B cell (primary cell): ENCODE results near the gene NCKAP5L. TPM values are rescaled to one million over a fixed set of nuclear protein-coding genes. Genes with fewer than 3 reads are reported as not detected.

ENCODE experiments used
- ATAC-seq: fragments of 200-7000 bp; cut with Tn5 transposase; one replicate; pipeline ENCODE4 v1.10.0; 2021; ENCODE audit warnings: low read depth, mild to moderate bottlenecking, moderate number of reproducible peaks, moderate library complexity
- CTCF ChIA-PET: fragments of 350-600 bp; sonication (Branson Sonifier 250); formaldehyde crosslinking; loops from one replicate; lab custom pipeline; 2021; ENCODE audit warnings: antibody characterized with exemption, inconsistent platforms; lab: Charles Lee
- POLR2A ChIA-PET: fragments of 350-600 bp; sonication (Branson Sonifier 250); formaldehyde crosslinking; loops from one replicate; lab custom pipeline; 2021; ENCODE audit warnings: antibody characterized with exemption; lab: Charles Lee
- DNase-seq: peaks from one replicate; pipeline ENCODE4 v3.0.0; 2013
- H2AFZ ChIP-seq: 2 replicates; pipeline ENCODE4 v1.6.1; 2012; ENCODE audit warnings: mild to moderate bottlenecking, low read depth, low read length; ENCODE audit not compliant: insufficient read depth, poor library complexity, severe bottlenecking
- H3K27ac ChIP-seq, 2 donors: 1 replicate in 1 of 2; 2 replicates in 1 of 2; pipeline ENCODE4 v1.5.1; 2012 to 2013; ENCODE audit warnings: low read length in 2 of 2, mild to moderate bottlenecking in 2 of 2, moderate library complexity in 1 of 2
- H3K27me3 ChIP-seq, 4 experiments: fragments of 200-600 bp in 1 of 4; sonication (generic) in 1 of 4; replicated peaks in 1 of 4; 1 replicate in 2 of 4; 2 replicates in 2 of 4; pipeline versions ENCODE4 v1.6.1 to v1.7.0; 2013 to 2016; ENCODE audit warnings: low read length in 3 of 4, mild to moderate bottlenecking in 2 of 4, mixed read lengths in 1 of 4, moderate library complexity in 1 of 4; ENCODE audit not compliant: insufficient read depth in 4 of 4, control insufficient read depth in 3 of 4; ENCODE audit errors: control extremely low read depth in 1 of 4
- H3K36me3 ChIP-seq, 2 experiments: replicated peaks in 1 of 2; 1 replicate in 1 of 2; 2 replicates in 1 of 2; pipeline versions ENCODE4 v1.6.1 to v1.7.1; 2013; ENCODE audit warnings: low read length in 1 of 2; ENCODE audit not compliant: insufficient read depth in 2 of 2, control insufficient read depth in 1 of 2; ENCODE audit errors: control extremely low read depth in 1 of 2, extremely low read depth in 1 of 2
- H3K4me1 ChIP-seq, 2 donors: fragments of 200-600 bp in 1 of 2; sonication (generic) in 1 of 2; 1 replicate in 1 of 2; 2 replicates in 1 of 2; pipeline versions ENCODE4 v1.5.1 to v1.6.1; 2013 to 2017; ENCODE audit warnings: low read length in 2 of 2; ENCODE audit not compliant: control insufficient read depth in 2 of 2, insufficient read depth in 2 of 2
- H3K4me2 ChIP-seq: replicated peaks from 2 replicates; pipeline ENCODE3; 2012; ENCODE audit warnings: mild to moderate bottlenecking, low read depth, low read length; ENCODE audit not compliant: poor library complexity, severe bottlenecking
- H3K4me3 ChIP-seq, 5 experiments: fragments of 200-600 bp in 1 of 5; sonication (generic) in 1 of 5; 1 replicate in 3 of 5; 2 replicates in 2 of 5; pipeline versions ENCODE4 v1.5.1 to v1.7.0; 2011 to 2016; ENCODE audit warnings: low read length in 4 of 5, mild to moderate bottlenecking in 4 of 5, low read depth in 2 of 5, control low read depth in 1 of 5, moderate library complexity in 1 of 5; ENCODE audit not compliant: insufficient read depth in 1 of 5; ENCODE audit errors: control extremely low read depth in 1 of 5, extremely low read depth in 1 of 5
- H3K79me2 ChIP-seq: fragments of 200-600 bp; sonication (generic); one replicate; pipeline ENCODE4 v1.6.0; 2016; ENCODE audit warnings: low read length; ENCODE audit not compliant: control insufficient read depth, insufficient read depth
- H3K9ac ChIP-seq: fragments of 200-600 bp; sonication (generic); 2 replicates; pipeline ENCODE4 v1.6.1; 2017; ENCODE audit warnings: mild to moderate bottlenecking, low read length, moderate library complexity
- H3K9me3 ChIP-seq, 3 donors: one replicate each; pipeline versions ENCODE4 v1.6.1 to v1.7.1; 2013; ENCODE audit warnings: low read length in 2 of 3; ENCODE audit not compliant: control insufficient read depth in 2 of 3, insufficient read depth in 1 of 3; ENCODE audit errors: control extremely low read depth in 1 of 3
- H4K20me1 ChIP-seq: 2 replicates; pipeline ENCODE4 v1.6.0; 2012; ENCODE audit warnings: mild to moderate bottlenecking, low read length; ENCODE audit not compliant: insufficient read depth, control insufficient read depth, poor library complexity, severe bottlenecking
- H3K27ac Mint-ChIP-seq: one replicate; pipeline ENCODE4 v1.8.0; 2021; ENCODE audit warnings: mixed read lengths
- H3K27me3 Mint-ChIP-seq: one replicate; pipeline ENCODE4 v1.8.0; 2021; ENCODE audit warnings: mixed read lengths
- H3K4me1 Mint-ChIP-seq: one replicate; pipeline ENCODE4 v1.8.0; 2021; ENCODE audit warnings: mixed read lengths
- H3K4me3 Mint-ChIP-seq: one replicate; pipeline ENCODE4 v1.8.0; 2021; ENCODE audit warnings: mixed read lengths
- H3K9me3 Mint-ChIP-seq: one replicate; pipeline ENCODE4 v1.8.0; 2022; ENCODE audit warnings: mixed read lengths; ENCODE audit not compliant: insufficient read depth
- CTCF ChIP-seq: fragments of 200-600 bp; IDR thresholded peaks from one replicate; pipeline ENCODE4 v1.8.0; 2022; ENCODE audit warnings: antibody characterized with exemption, mild to moderate bottlenecking
- EZH2 ChIP-seq: IDR thresholded peaks from 2 replicates; pipeline ENCODE4 v1.6.1; 2012; ENCODE audit warnings: borderline replicate concordance, low read depth, mild to moderate bottlenecking, moderate library complexity, low read length; ENCODE audit not compliant: insufficient read depth, poor library complexity, severe bottlenecking
- WGBS: methylation state at CpG from one replicate; pipeline ENCODE4 v1.1.5; 2013; ENCODE audit warnings: missing lambda C conversion rate; ENCODE audit not compliant: insufficient coverage; 5-methylcytosine and 5-hydroxymethylcytosine counted together
- intact Hi-C: fragments of 100-400 bp; cut with micrococcal nuclease; formaldehyde crosslinking; loops from one replicate; pipeline ENCODE4 v1.10.0; 2022
- polyA plus RNA-seq: library from polyadenylated mRNA; depleted of rRNA; stranded (reverse); fragments of >200 nt; gene quantifications from 2 replicates; pipeline ENCODE4 v1.2.3, GENCODE V29; 2012
- total RNA-seq, 2 donors: library from RNA; stranded (reverse); fragments of 120-200 nt in 1 of 2; gene quantifications; 1 replicate in 1 of 2; 2 replicates in 1 of 2; pipeline versions ENCODE4 v1.2.3 to v1.2.4, GENCODE V29; 2013 to 2022

The NCKAP5L gene
- total and polyA plus RNA-seq, 2 donors (not counting 1 experiment from before 2014, with no cell fraction given), result 3.2 to 13.2 TPM

- Histone ChIP-seq H3K4me1 (no peaks in the 10 kb centered on the region), H3K9me3 (no peaks in the 10 kb centered on the region), H3K79me2 (no peaks in the 10 kb centered on the region), H3K27ac (no peak overlapping the region), H4K20me1 (no peaks in the 10 kb centered on the region), H3K4me3 (no peak overlapping the region), H3K27me3 (no peaks in the 10 kb centered on the region), H3K36me3 (peaks cover 0 to 12% of the 10 kb centered on the region in 2 experiments), H2AFZ (no peak overlapping the region), H3K4me2 (no peak overlapping the region), H3K9ac (no peak overlapping the region)
- DNase-seq, result no peak
- Mint-ChIP-seq H3K4me1 (no peaks in the 10 kb centered on the region), H3K4me3 (no peak overlapping the region), H3K27ac (no peak overlapping the region), H3K27me3 (no peaks in the 10 kb centered on the region), H3K9me3 (no peaks in the 10 kb centered on the region)
- TF ChIP-seq CTCF (no peak), EZH2 (no peak)
- 95% methylated on average over 16 of the region's 17 CpGs for WGBS
- intact Hi-C loops, result no loop called here
- ChIA-PET POLR2A (no interaction called here), CTCF (no interaction called here)
- no peak for ATAC-seq
Observed at GRCh38 chr12:49796606-49797448, 31.4 kb downstream of the NCKAP5L start.

- Histone ChIP-seq H3K4me1 (no peaks in the 10 kb centered on the region), H2AFZ (no peak overlapping the region), H3K4me3 (no peak overlapping the region), H3K79me2 (no peaks in the 10 kb centered on the region), H3K36me3 (peaks cover 0 to 9% of the 10 kb centered on the region in 2 experiments), H3K27me3 (no peaks in the 10 kb centered on the region), H3K9ac (no peak overlapping the region), H3K27ac (no peak overlapping the region), H3K9me3 (no peaks in the 10 kb centered on the region), H4K20me1 (no peaks in the 10 kb centered on the region), H3K4me2 (no peak overlapping the region)
- Mint-ChIP-seq H3K9me3 (no peaks in the 10 kb centered on the region), H3K27ac (no peak overlapping the region), H3K27me3 (no peaks in the 10 kb centered on the region), H3K4me3 (no peak overlapping the region), H3K4me1 (no peaks in the 10 kb centered on the region)
- WGBS, result 92% methylated on average over 10 of the region's 12 CpGs
- TF ChIP-seq EZH2 (no peak), CTCF (no peak)
- DNase-seq, result no peak
- POLR2A ChIA-PET, result no interaction called here
- CTCF ChIA-PET, result no interaction called here
- ATAC-seq, result no peak
- intact Hi-C loops, result no loop called here
Observed at GRCh38 chr12:49796155-49796554, 32.1 kb downstream of the NCKAP5L start.
